ENCODE results near the gene ALCAM. TPM values are rescaled to one million over a fixed set of nuclear protein-coding genes. Genes with fewer than 3 reads are reported as not detected.

Gene ALCAM
- total and polyA plus RNA-seq, 2 of the 8 experiments (the other 6 are each of a cell fraction or from before 2014, with no cell fraction given), result 10.8 to 33.0 TPM

DNA sequence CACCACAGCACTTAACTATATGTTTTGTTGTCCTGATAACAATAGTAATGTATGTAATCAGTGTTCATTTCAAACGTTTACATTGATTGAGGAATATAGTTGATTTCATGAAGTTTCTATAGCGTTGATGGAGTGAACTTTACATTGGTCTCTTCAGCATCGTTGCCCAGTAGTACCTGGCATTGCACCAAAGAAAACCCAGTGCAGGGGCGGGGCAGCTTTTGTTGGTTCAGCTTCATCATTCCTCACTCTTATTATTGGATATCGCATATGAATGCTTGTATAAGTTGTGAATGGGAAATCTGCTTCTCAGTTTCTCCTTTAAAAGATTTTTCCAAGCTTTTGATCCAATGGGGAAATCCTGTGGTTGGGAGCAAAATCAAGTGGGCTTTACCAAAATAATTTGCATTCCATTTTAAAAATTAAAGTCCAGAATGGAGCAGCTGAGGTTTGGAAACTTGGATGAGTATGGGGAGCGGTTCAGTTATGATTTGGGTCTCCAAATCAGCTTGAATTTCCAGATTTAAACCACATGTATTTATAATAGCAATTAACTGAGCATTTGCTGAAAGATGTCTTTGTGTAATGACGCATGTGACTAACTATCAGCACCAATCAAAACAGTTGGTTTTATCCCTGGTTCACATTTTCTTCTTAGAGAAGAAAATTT is 213.7 kb downstream of the ALCAM start:
- H3K23ac ChIP-seq (ENCODE audit: insufficient read length), result no peak overlapping the region
- ChIA-PET POLR2A (ENCODE audit: partially characterized antibody) (no interaction called here), CTCF (ENCODE audit: partially characterized antibody) (interaction anchor here (1.2 kb wide), 1 partner anchor 1537 kb away, joined by 3 read pairs; no protein-coding TSS in a partner anchor)
- no peaks in the 10 kb centered on the region for H3K36me3 ChIP-seq (ENCODE audit: control insufficient read depth in 2 of 4, insufficient read depth in 4 of 4, low read length in 3 of 4)
- H3K79me1 ChIP-seq (ENCODE audit: low read depth, low read length), result no peaks in the 10 kb centered on the region
- no peak overlapping the region for H3K4me2 ChIP-seq (ENCODE audit: insufficient read depth in 1 of 2, low read depth in 2 of 2, low read length in 2 of 2)
- no peak overlapping the region for H2BK20ac ChIP-seq (ENCODE audit: low read length)
- no peaks in the 10 kb centered on the region for H4K20me1 ChIP-seq (replicated peaks in 1 of 2; ENCODE audit: control insufficient read depth in 1 of 2, insufficient read depth in 2 of 2, low read length in 2 of 2)
- H3K9me3 ChIP-seq (ENCODE audit: insufficient read depth in 2 of 2, low read depth in 1 of 2, low read length in 1 of 2), result no peaks in the 10 kb centered on the region
- H3K4ac ChIP-seq (replicated peaks; ENCODE audit: insufficient read length, low read depth, low read length), result no peak overlapping the region
- H2BK12ac ChIP-seq (ENCODE audit: low read depth, low read length), result no peak overlapping the region
- no peak overlapping the region for H3K4me3 ChIP-seq (ENCODE audit: extremely low read depth in 1 of 4, insufficient read depth in 2 of 4, low read depth in 3 of 4, low read length in 4 of 4)
- 91% methylated on average over 7 of the region's 7 CpGs; no CpG with 5 or more reads in 1 of the 2 experiments for WGBS, 2 experiments (ENCODE audit: extremely low coverage in 1 of 2, insufficient coverage in 1 of 2, insufficient read length in 1 of 2, insufficient replicate concordance in 2 of 2, low coverage in 1 of 2, low lambda C conversion rate in 2 of 2, missing lambda C conversion rate in 1 of 2)
- no peak overlapping the region for H2BK120ac ChIP-seq (replicated peaks; ENCODE audit: low read depth, low read length)
- no peak overlapping the region for H2BK5ac ChIP-seq (ENCODE audit: low read depth, low read length)
- H3K9ac ChIP-seq (replicated peaks in 1 of 4; ENCODE audit: extremely low read depth in 1 of 4, low read depth in 3 of 4, low read length in 3 of 4), result no peak overlapping the region
- no peak overlapping the region for H4K91ac ChIP-seq (replicated peaks; ENCODE audit: insufficient read length, low read length)
- H2BK15ac ChIP-seq (ENCODE audit: low read length), result no peak overlapping the region
- no peak overlapping the region for H4K5ac ChIP-seq (ENCODE audit: insufficient read length, low read depth, low read length)
- H3K4me1 ChIP-seq (replicated peaks in 1 of 4; ENCODE audit: control insufficient read depth in 3 of 4, insufficient read depth in 4 of 4, low read length in 3 of 4), result no peaks in the 10 kb centered on the region
- no peak overlapping the region for H3K14ac ChIP-seq (ENCODE audit: insufficient read length)
- H3K23me2 ChIP-seq (ENCODE audit: low read depth, low read length), result no peaks in the 10 kb centered on the region
- no peaks in the 10 kb centered on the region for H3K79me2 ChIP-seq (ENCODE audit: control insufficient read depth in 1 of 2, insufficient read depth in 2 of 2, low read length in 2 of 2)
- no peak for FAIRE-seq
- no peak overlapping the region for H3K56ac ChIP-seq (replicated peaks; ENCODE audit: insufficient read length, low read depth, low read length)
- H4K8ac ChIP-seq (ENCODE audit: extremely low read depth, insufficient read depth, low read length), result no peak overlapping the region
- no peaks in the 10 kb centered on the region for H3K27me3 ChIP-seq (replicated peaks in 1 of 4; ENCODE audit: control insufficient read depth in 3 of 4, extremely low read depth in 1 of 4, insufficient read depth in 3 of 4, low read length in 3 of 4)
- no peak overlapping the region for H3K18ac ChIP-seq (ENCODE audit: extremely low read depth, low read length)
- no peak overlapping the region for H2AK5ac ChIP-seq (ENCODE audit: low read depth, low read length)
- no peak for DNase-seq (ENCODE audit: low read depth in 1 of 2, low spot score in 2 of 2)
- H3K27ac ChIP-seq (ENCODE audit: low read depth, low read length), result no peak overlapping the region
- no peak overlapping the region for H2AFZ ChIP-seq (ENCODE audit: low read length)
- TF ChIP-seq TBP (IDR thresholded peaks at IDR 0.05; ENCODE audit: low read depth, low read length) (no peak), CHD1 (IDR thresholded peaks at IDR 0.05; ENCODE audit: low read depth, low read length) (no peak), CEBPB (IDR thresholded peaks at IDR 0.05; ENCODE audit: low read depth, low read length) (no peak), TAF1 (IDR thresholded peaks at IDR 0.05; ENCODE audit: low read depth, low read length) (no peak)

All from H1 (cell line).